GM23248 (cell line): ENCODE measurements around the gene ERGIC1. TPM values are rescaled to one million over a fixed set of nuclear protein-coding genes. Genes with fewer than 3 reads are reported as not detected.

Experiments used
- DNase-seq: peaks from one replicate; pipeline ENCODE4 v3.0.0-alpha.2; 2015
- H2AFZ ChIP-seq: fragments of 200-600 bp; sonication (generic); 2 replicates; pipeline ENCODE4 v1.6.1; 2016; ENCODE audit warnings: antibody characterized with exemption
- H3F3A ChIP-seq: fragments of 200-600 bp; sonication (generic); 2 replicates; pipeline ENCODE4 v1.6.1; 2016; ENCODE audit warnings: mild to moderate bottlenecking, antibody characterized with exemption, mixed run types; ENCODE audit not compliant: insufficient read depth
- H3K27ac ChIP-seq: fragments of 200-600 bp; sonication (generic); 2 replicates; pipeline ENCODE4 v1.5.1; 2016; ENCODE audit warnings: mild to moderate bottlenecking
- H3K27me3 ChIP-seq: fragments of 200-600 bp; sonication (generic); replicated peaks from 2 replicates; pipeline ENCODE4 v1.6.1; 2016; ENCODE audit warnings: mild to moderate bottlenecking; ENCODE audit not compliant: insufficient read depth
- H3K36me3 ChIP-seq: fragments of 200-600 bp; sonication (generic); 2 replicates; pipeline ENCODE4 v1.6.1; 2016; ENCODE audit warnings: low read depth, mild to moderate bottlenecking
- H3K4me1 ChIP-seq: fragments of 200-600 bp; sonication (generic); 2 replicates; pipeline ENCODE4 v1.6.1; 2016; ENCODE audit warnings: mild to moderate bottlenecking; ENCODE audit not compliant: insufficient read depth
- H3K4me2 ChIP-seq: fragments of 200-600 bp; sonication (generic); one replicate; pipeline ENCODE4 v1.6.1; 2016; ENCODE audit warnings: mild to moderate bottlenecking; ENCODE audit not compliant: unreplicated experiment
- H3K4me3 ChIP-seq: fragments of 200-600 bp; sonication (generic); 2 replicates; pipeline ENCODE4 v1.5.1; 2016; ENCODE audit warnings: mild to moderate bottlenecking
- H3K79me2 ChIP-seq: fragments of 200-600 bp; sonication (generic); 2 replicates; pipeline ENCODE4 v1.6.1; 2016; ENCODE audit warnings: mild to moderate bottlenecking; ENCODE audit not compliant: insufficient read depth
- H3K9ac ChIP-seq: fragments of 200-600 bp; sonication (generic); 2 replicates; pipeline ENCODE4 v1.6.1; 2016; ENCODE audit warnings: mild to moderate bottlenecking
- H3K9me2 ChIP-seq: fragments of 200-600 bp; sonication (generic); 2 replicates; pipeline ENCODE4 v1.6.1; 2016; ENCODE audit warnings: mixed run types, mild to moderate bottlenecking, moderate library complexity; ENCODE audit not compliant: insufficient read depth
- H3K9me3 ChIP-seq: fragments of 200-600 bp; sonication (generic); one replicate; pipeline ENCODE4 v1.6.1; 2017; ENCODE audit warnings: low read depth
- H4K20me1 ChIP-seq: fragments of 200-600 bp; sonication (generic); 2 replicates; pipeline ENCODE4 v1.6.0; 2016; ENCODE audit not compliant: insufficient read depth
- EZH2 ChIP-seq: fragments of 200-600 bp; sonication (generic); IDR thresholded peaks from 2 replicates; pipeline ENCODE4 v1.6.1; 2018; ENCODE audit warnings: antibody characterized with exemption, mild to moderate bottlenecking; ENCODE audit not compliant: insufficient read depth, poor library complexity, severe bottlenecking
- EZH2phosphoT487 ChIP-seq: fragments of 200-600 bp; sonication (generic); IDR thresholded peaks from 2 replicates; pipeline ENCODE4 v1.6.1; 2018; ENCODE audit warnings: antibody characterized with exemption, moderate library complexity, mild to moderate bottlenecking, low read depth; ENCODE audit not compliant: insufficient read depth
- WGBS, 2 experiments: methylation state at CpG; one replicate each; pipeline ENCODE4 v1.1.6; 2015 to 2017; ENCODE audit warnings: low lambda C conversion rate in 2 of 2, low coverage in 1 of 2; ENCODE audit errors: missing lambda C conversion rate in 2 of 2; 5-methylcytosine and 5-hydroxymethylcytosine counted together
- in situ Hi-C: fragments of 300-500 bp; cut with MboI; formaldehyde crosslinking; loops from 2 replicates; pipeline ENCODE4 v1.15.0; 2020
- polyA plus RNA-seq: library from polyadenylated mRNA; unstranded; fragments of >200 nt; fragmentation: Nextera tagmentation; extraction: Ambion mirVana; gene quantifications from 2 replicates; pipeline ENCODE4 v1.2.1, GENCODE V29; 2016
- total RNA-seq: library from RNA; depleted of rRNA; stranded (reverse); fragments of >200 nt; shearing (Covaris generic); gene quantifications from 2 replicates; pipeline ENCODE4 v1.2.3, GENCODE V29; 2014

Gene ERGIC1
- total and polyA plus RNA-seq, 2 experiments from 2014 or later: 66.4 to 235 TPM

DNA sequence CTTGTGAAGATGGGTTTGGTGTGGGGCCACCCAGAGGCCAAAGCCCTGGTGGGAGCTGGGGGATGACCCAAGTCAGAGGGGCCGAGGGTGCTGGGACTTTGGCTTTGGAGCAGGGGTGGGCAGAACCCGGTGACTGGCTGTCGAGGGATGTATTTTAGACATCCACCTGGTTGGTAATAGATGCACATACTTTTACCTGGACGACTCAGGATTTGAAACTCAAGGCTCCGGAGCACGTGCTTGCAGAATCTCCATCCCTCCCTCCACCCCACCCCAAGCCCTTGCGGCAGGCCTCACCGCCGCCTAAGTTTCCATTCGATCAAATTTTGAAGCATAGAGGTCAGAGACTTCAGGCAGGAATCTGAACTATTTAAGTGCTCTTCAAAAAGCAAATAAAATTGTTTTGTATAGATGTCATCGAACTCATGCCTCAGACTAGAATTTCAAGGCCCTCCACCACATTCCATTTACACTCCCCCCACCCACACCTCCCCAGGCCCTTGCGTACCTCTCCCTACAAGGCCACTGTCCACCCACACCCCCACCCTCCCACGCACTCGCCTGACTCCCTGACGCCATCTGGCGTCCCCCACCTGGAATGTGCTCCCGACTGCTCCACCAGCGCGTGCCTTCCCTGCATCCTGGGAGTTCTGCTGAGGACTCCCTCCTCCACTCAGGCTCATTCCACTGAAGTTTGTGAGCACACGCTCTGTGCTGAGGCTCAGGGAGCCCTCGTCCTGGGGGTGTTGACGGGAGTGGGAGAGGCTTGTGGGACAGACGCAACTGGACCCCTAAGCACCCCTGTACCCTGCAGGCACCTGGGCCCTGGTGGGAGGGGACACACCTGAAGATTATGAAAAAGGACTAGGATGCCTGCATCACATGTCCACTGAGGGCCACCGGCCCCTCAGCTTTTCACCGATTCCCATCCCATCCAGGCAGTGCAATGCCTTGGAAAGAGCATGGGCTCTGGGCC is 68.7 kb downstream of the ERGIC1 start:
- H3F3A ChIP-seq: peaks cover 66% of the 10 kb centered on the region
- no peaks in the 10 kb centered on the region for H4K20me1 ChIP-seq
- TF ChIP-seq EZH2phosphoT487 (no peak), EZH2 (no peak)
- H3K27ac ChIP-seq: peak overlapping the region; percentile 99
- H3K36me3 ChIP-seq: no peaks in the 10 kb centered on the region
- H3K79me2 ChIP-seq: peaks cover 14% of the 10 kb centered on the region
- peak; percentile 88 for DNase-seq
- in situ Hi-C loops: loop anchor here (10.0 kb wide), 1 partner anchor 128 kb away; the partner anchor contains the start of gene DUSP1
- H3K27me3 ChIP-seq: no peaks in the 10 kb centered on the region
- WGBS, 2 experiments: 41 to 45% methylated on average over 24 to 25 of the region's 25 CpGs
- H3K9me2 ChIP-seq: no peaks in the 10 kb centered on the region
- no peak overlapping the region for H2AFZ ChIP-seq
- peak overlapping the region; percentile 75 for H3K9ac ChIP-seq
- no peak overlapping the region for H3K4me2 ChIP-seq
- peaks cover 56% of the 10 kb centered on the region for H3K4me1 ChIP-seq
- H3K4me3 ChIP-seq: no peak overlapping the region
- no peaks in the 10 kb centered on the region for H3K9me3 ChIP-seq

DNA sequence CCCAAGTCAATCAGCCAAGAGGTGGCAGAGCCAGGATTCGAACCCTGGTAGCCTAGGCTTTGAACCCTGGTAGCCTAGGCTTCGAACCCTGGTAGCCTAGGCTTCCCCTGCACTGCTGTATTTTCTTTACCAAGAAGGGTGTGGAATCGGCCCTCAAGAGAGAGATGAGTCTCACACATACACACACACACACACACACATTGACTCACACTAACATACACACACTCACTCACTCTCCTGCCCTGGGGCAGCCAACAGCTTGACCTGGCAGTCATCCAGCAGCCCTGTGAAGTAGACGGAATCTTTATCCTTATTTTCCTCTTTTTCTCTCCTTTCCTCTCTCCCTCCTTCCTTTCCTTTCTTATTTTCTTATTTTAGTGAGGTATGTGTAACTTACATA is 69.7 kb downstream of the ERGIC1 start:
- peak overlapping the region; percentile 62 for H3K4me2 ChIP-seq
- H3K4me1 ChIP-seq: peaks cover 48% of the 10 kb centered on the region

DNA sequence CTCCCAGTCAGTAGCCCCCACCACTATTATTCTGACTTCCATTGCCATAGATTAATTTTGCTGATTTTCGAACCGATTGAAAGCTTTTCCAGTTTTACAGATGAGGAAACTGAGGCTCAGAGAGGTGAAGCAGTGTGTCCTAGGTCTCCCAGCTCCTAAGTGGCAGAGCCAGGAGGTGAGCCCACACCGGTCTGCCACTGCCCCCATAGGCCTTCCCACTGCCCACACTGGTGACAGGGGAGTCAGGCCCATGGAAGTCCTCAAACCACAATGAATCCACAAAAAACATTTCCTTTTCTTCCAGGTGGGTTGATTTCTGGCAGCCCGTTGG is 70.2 kb downstream of the ERGIC1 start:
- no peak overlapping the region for H2AFZ ChIP-seq

More for the DNA sequence above, 69.7 kb downstream of the ERGIC1 start:
- Histone ChIP-seq H3K36me3 (no peaks in the 10 kb centered on the region), H3K27me3 (no peaks in the 10 kb centered on the region), H3K9me2 (no peaks in the 10 kb centered on the region), H3K79me2 (peaks cover 18% of the 10 kb centered on the region), H3K27ac (peak overlapping the region; percentile 99), H4K20me1 (no peaks in the 10 kb centered on the region), H3K9me3 (no peaks in the 10 kb centered on the region), H2AFZ (no peak overlapping the region), H3F3A (peaks cover 61% of the 10 kb centered on the region), H3K9ac (peak overlapping the region; percentile 75), H3K4me3 (no peak overlapping the region)
- WGBS, 2 experiments: 39 to 55% methylated on average over 3 to 4 of the region's 4 CpGs
- in situ Hi-C loops: loop anchor here (10.0 kb wide), 1 partner anchor 129 kb away; the partner anchor contains the start of gene DUSP1
- TF ChIP-seq EZH2phosphoT487: no peak
- no peak for TF ChIP-seq EZH2
- peak; percentile 99 for DNase-seq

DNA sequence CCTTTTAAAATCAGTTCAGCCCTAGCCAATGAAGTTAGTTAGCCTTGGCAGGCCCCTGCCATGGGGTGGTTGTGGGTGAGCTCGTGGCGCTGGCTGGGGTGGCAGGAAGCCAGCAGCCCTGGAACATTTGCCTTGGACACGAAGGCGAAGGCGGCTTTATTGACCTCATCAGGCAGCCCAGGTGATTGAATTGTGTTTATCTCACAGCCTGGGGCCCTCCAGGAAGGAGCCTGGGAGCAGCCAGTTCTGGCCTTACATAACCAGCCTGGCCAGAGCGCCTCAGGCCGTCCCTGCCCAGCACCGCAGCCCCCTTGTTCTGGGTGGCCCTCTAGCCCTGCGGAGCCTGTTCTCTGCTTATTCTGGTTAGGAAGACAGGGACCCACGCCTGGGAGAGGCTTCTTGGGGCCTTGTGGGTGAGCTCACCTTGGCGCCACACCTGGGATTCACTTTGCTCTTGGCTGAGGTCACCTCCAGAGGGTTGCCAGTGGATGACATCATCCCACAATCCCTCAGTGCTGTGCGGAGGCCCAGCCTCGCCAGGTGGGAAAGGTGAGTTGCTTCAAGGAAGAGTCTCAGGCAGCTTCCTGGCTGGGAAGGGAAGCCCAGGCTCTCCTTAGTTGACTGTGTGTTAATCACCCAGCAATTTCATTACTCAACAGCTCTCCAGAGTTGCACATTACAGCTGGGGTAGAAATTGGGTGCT is 70.7 kb downstream of the ERGIC1 start:
- H2AFZ ChIP-seq: no peak overlapping the region
- no peak overlapping the region for H3K4me3 ChIP-seq
- in situ Hi-C loops: loop anchor here (10.0 kb wide), 1 partner anchor 130 kb away; the partner anchor contains the start of gene DUSP1
- H3K9me2 ChIP-seq: no peaks in the 10 kb centered on the region
- TF ChIP-seq EZH2: no peak
- no peak for TF ChIP-seq EZH2phosphoT487
- WGBS, 2 experiments: 88 to 89% methylated on average over 13 of the region's 13 CpGs
- peak; percentile 85 for DNase-seq
- H3K79me2 ChIP-seq: peaks cover 19% of the 10 kb centered on the region
- peaks cover 62% of the 10 kb centered on the region for H3F3A ChIP-seq
- peak overlapping the region; percentile 75 for H3K9ac ChIP-seq
- H3K27me3 ChIP-seq: no peaks in the 10 kb centered on the region
- H4K20me1 ChIP-seq: no peaks in the 10 kb centered on the region
- H3K27ac ChIP-seq: peak overlapping the region; percentile 99
- peaks cover 49% of the 10 kb centered on the region for H3K4me1 ChIP-seq
- H3K36me3 ChIP-seq: no peaks in the 10 kb centered on the region
- no peaks in the 10 kb centered on the region for H3K9me3 ChIP-seq
- H3K4me2 ChIP-seq: peak overlapping the region; percentile 62

More for the DNA sequence above, 70.2 kb downstream of the ERGIC1 start:
- Histone ChIP-seq H3K79me2 (peaks cover 19% of the 10 kb centered on the region), H3K36me3 (no peaks in the 10 kb centered on the region), H3K27ac (peak overlapping the region; percentile 99), H3K9me3 (no peaks in the 10 kb centered on the region), H3K9me2 (no peaks in the 10 kb centered on the region), H3K4me3 (no peak overlapping the region), H4K20me1 (no peaks in the 10 kb centered on the region), H3K4me1 (peaks cover 45% of the 10 kb centered on the region), H3K27me3 (no peaks in the 10 kb centered on the region), H3F3A (peaks cover 62% of the 10 kb centered on the region), H3K4me2 (peak overlapping the region; percentile 62), H3K9ac (peak overlapping the region; percentile 75)
- no peak for TF ChIP-seq EZH2phosphoT487
- TF ChIP-seq EZH2: no peak
- WGBS, 2 experiments: 77 to 78% methylated on average over 4 of the region's 4 CpGs
- in situ Hi-C loops: loop anchor here (10.0 kb wide), 1 partner anchor 129 kb away; the partner anchor contains the start of gene DUSP1
- no peak for DNase-seq
